Measurements from ENCODE around the gene IRS2.

- no peak for TF ChIP-seq GATA2 (IDR thresholded peaks at IDR 0.05; ENCODE audit: low read depth, low read length)
- TF ChIP-seq GATA3 (IDR thresholded peaks at IDR 0.05; ENCODE audit: low read depth, low read length): no peak
These were observed 48.1 kb downstream of the IRS2 start for GRCh38 chr13:109738298-109738746.
